Activated CD4-positive, alpha-beta T cell treated with anti-CD3 and anti-CD28 coated beads for 36 hours (primary cell): ENCODE data around the gene WDR31. TPM values are rescaled to one million over a fixed set of nuclear protein-coding genes. Genes with fewer than 3 reads are reported as not detected.
A peak's percentile ranks its signal among the peaks of the same experiment; 100 is the strongest.
"Not testable (repeated sequence)": the region's sequence is repeated elsewhere in the genome, so short reads cannot be mapped to it uniquely, and the experiment has no call there.

Experiments
- ATAC-seq: fragments of 200-7000 bp; cut with Tn5 transposase; one replicate; pipeline ENCODE4 v1.10.0; 2021; ENCODE audit warnings: mild to moderate bottlenecking, moderate library complexity
- CTCF ChIA-PET: fragments of 350-600 bp; sonication (Branson Sonifier 250); formaldehyde crosslinking; loops from one replicate; lab custom pipeline; 2021; ENCODE audit warnings: antibody characterized with exemption; lab: Charles Lee
- POLR2A ChIA-PET: fragments of 350-600 bp; sonication (Branson Sonifier 250); formaldehyde crosslinking; loops from one replicate; lab custom pipeline; 2021; ENCODE audit warnings: antibody characterized with exemption, inconsistent platforms; lab: Charles Lee
- DNase-seq: peaks from one replicate; pipeline ENCODE4 v3.0.0-alpha.2; 2020
- H3K27ac Mint-ChIP-seq: one replicate; pipeline ENCODE4 v1.8.0; 2021; ENCODE audit warnings: mixed read lengths
- H3K27me3 Mint-ChIP-seq: one replicate; pipeline ENCODE4 v1.8.0; 2021; ENCODE audit warnings: mixed read lengths
- H3K36me3 Mint-ChIP-seq: one replicate; pipeline ENCODE4 v1.8.0; 2021; ENCODE audit warnings: low read depth, mixed read lengths
- H3K4me1 Mint-ChIP-seq: one replicate; pipeline ENCODE4 v1.8.0; 2021; ENCODE audit warnings: mixed read lengths
- H3K4me3 Mint-ChIP-seq: one replicate; pipeline ENCODE4 v1.8.0; 2021; ENCODE audit warnings: mild to moderate bottlenecking, moderate library complexity, mixed read lengths
- H3K9me3 Mint-ChIP-seq: one replicate; pipeline ENCODE4 v1.8.0; 2021; ENCODE audit warnings: low read depth, mixed read lengths
- intact Hi-C, 2 experiments: fragments of 100-400 bp; cut with DNase I in 1 of 2; cut with micrococcal nuclease in 1 of 2; formaldehyde crosslinking; loops; one replicate each; pipeline versions ENCODE4 v1.14.2 to v1.15.1; 2022 to 2024; cut with DNase I, micrococcal nuclease
- total RNA-seq, 2 experiments: library from RNA; stranded (reverse); gene quantifications; one replicate each; pipeline ENCODE4 v1.2.3, GENCODE V29; 2021

Gene WDR31
- total RNA-seq, 2 experiments from 2014 or later = 1.7 to 2.1 TPM

- ATAC-seq, DNase-seq, H3K27me3 Mint-ChIP-seq, intact Hi-C loops, H3K27ac Mint-ChIP-seq, POLR2A ChIA-PET, H3K36me3 Mint-ChIP-seq, H3K4me3 Mint-ChIP-seq, H3K9me3 Mint-ChIP-seq: not testable (repeated sequence)
- CTCF ChIA-PET = interaction anchor here (0.9 kb wide), 1 partner anchor 26 kb away, joined by 4 read pairs; no protein-coding TSS in a partner anchor
- H3K4me1 Mint-ChIP-seq = peaks cover 14% of the 10 kb centered on the region
Measured at GRCh38 chr9:113365652-113366051, 25.6 kb upstream of the WDR31 start.

GRCh38 chr9:113364951-113365350 is 24.9 kb upstream of the WDR31 start:
- H3K4me3 Mint-ChIP-seq = no peak overlapping the region
- H3K4me1 Mint-ChIP-seq = peaks cover 14% of the 10 kb centered on the region
- intact Hi-C loops = no loop called here
- POLR2A ChIA-PET = no interaction called here
- no peaks in the 10 kb centered on the region for H3K36me3 Mint-ChIP-seq
- no peaks in the 10 kb centered on the region for H3K27me3 Mint-ChIP-seq
- no peak for ATAC-seq
- CTCF ChIA-PET = interaction anchor here (0.6 to 1.1 kb wide), 4 partner anchors 9 to 547 kb away, joined by 3 to 4 read pairs (median 4); no protein-coding TSS in a partner anchor
- DNase-seq = no peak
- no peak overlapping the region for H3K27ac Mint-ChIP-seq
- H3K9me3 Mint-ChIP-seq = no peaks in the 10 kb centered on the region

GRCh38 chr9:113363336-113363735 is 23.3 kb upstream of the WDR31 start:
- ChIA-PET POLR2A (no interaction called here), CTCF (interaction anchor here (1.5 to 2.3 kb wide), 2 partner anchors 16 to 89 kb away, joined by 3 to 14 read pairs; partner anchors contain the start of genes CDC26 and PRPF4)
- H3K9me3 Mint-ChIP-seq = no peaks in the 10 kb centered on the region
- peaks cover 2% of the 10 kb centered on the region for H3K27me3 Mint-ChIP-seq
- ATAC-seq = no peak
- intact Hi-C loops = no loop called here
- H3K36me3 Mint-ChIP-seq = no peaks in the 10 kb centered on the region
- H3K27ac Mint-ChIP-seq = no peak overlapping the region
- H3K4me3 Mint-ChIP-seq = no peak overlapping the region
- DNase-seq = no peak
- H3K4me1 Mint-ChIP-seq = peaks cover 14% of the 10 kb centered on the region

- intact Hi-C loops = loop anchor here in 1 of 2 experiments (1.0 kb wide), 1 partner anchor 10 kb away; no protein-coding TSS in a partner anchor
- no peak overlapping the region for H3K27ac Mint-ChIP-seq
- no peaks in the 10 kb centered on the region for H3K36me3 Mint-ChIP-seq
Measured at GRCh38 chr9:113361304-113362018, 21.4 kb upstream of the WDR31 start.

GRCh38 chr9:113360242-113360842 is 20.3 kb upstream of the WDR31 start:
- ATAC-seq = no peak
- no peak for DNase-seq
- CTCF ChIA-PET = no interaction called here
- intact Hi-C loops = no loop called here
- peaks cover 8% of the 10 kb centered on the region for H3K27me3 Mint-ChIP-seq
- H3K27ac Mint-ChIP-seq = no peak overlapping the region
- no peaks in the 10 kb centered on the region for H3K9me3 Mint-ChIP-seq
- no peaks in the 10 kb centered on the region for H3K36me3 Mint-ChIP-seq
- H3K4me1 Mint-ChIP-seq = peaks cover 14% of the 10 kb centered on the region
- POLR2A ChIA-PET = interaction anchor here (1.5 kb wide), 1 partner anchor 9 kb away, joined by 6 read pairs; no protein-coding TSS in a partner anchor
- H3K4me3 Mint-ChIP-seq = no peak overlapping the region

More at GRCh38 chr9:113361304-113362018, 21.4 kb upstream of the WDR31 start:
- DNase-seq (peak; percentile 65), ATAC-seq (peak; percentile 97)
- peaks cover 7% of the 10 kb centered on the region for H3K27me3 Mint-ChIP-seq
- H3K4me1 Mint-ChIP-seq = peaks cover 14% of the 10 kb centered on the region
- ChIA-PET POLR2A (interaction anchor here (0.6 to 1.5 kb wide), 3 partner anchors 11 to 44 kb away, joined by 3 to 6 read pairs (median 3); no protein-coding TSS in a partner anchor), CTCF (interaction anchor here (0.6 to 2.3 kb wide), 6 partner anchors 9 to 87 kb away, joined by 3 to 14 read pairs (median 4); partner anchors contain the start of genes CDC26, PRPF4 and WDR31)
- no peaks in the 10 kb centered on the region for H3K9me3 Mint-ChIP-seq
- H3K4me3 Mint-ChIP-seq = no peak overlapping the region

GRCh38 chr9:113359385-113359784 is 19.3 kb upstream of the WDR31 start:
- intact Hi-C loops = no loop called here
- DNase-seq = no peak
- no peak overlapping the region for H3K4me3 Mint-ChIP-seq
- no peaks in the 10 kb centered on the region for H3K9me3 Mint-ChIP-seq
- ChIA-PET POLR2A (no interaction called here), CTCF (interaction anchor here (0.5 kb wide), 1 partner anchor 168 kb away, joined by 3 read pairs; no protein-coding TSS in a partner anchor)
- H3K27ac Mint-ChIP-seq = no peak overlapping the region
- peaks cover 14% of the 10 kb centered on the region for H3K4me1 Mint-ChIP-seq
- no peak for ATAC-seq
- H3K27me3 Mint-ChIP-seq = peaks cover 8% of the 10 kb centered on the region
- no peaks in the 10 kb centered on the region for H3K36me3 Mint-ChIP-seq

- Mint-ChIP-seq H3K4me3 (no peak overlapping the region), H3K27me3 (peaks cover 23% of the 10 kb centered on the region), H3K36me3 (no peaks in the 10 kb centered on the region), H3K9me3 (no peaks in the 10 kb centered on the region), H3K4me1 (peaks cover 17% of the 10 kb centered on the region), H3K27ac (no peak overlapping the region)
- DNase-seq (no peak), ATAC-seq (no peak)
- intact Hi-C loops = no loop called here
- CTCF ChIA-PET = interaction anchor here (2.1 kb wide), 1 partner anchor 17 kb away, joined by 6 read pairs; the partner anchor contains the start of gene WDR31
- POLR2A ChIA-PET = no interaction called here
Measured at GRCh38 chr9:113356686-113357292, 16.7 kb upstream of the WDR31 start.

- intact Hi-C loops = no loop called here
- Mint-ChIP-seq H3K27ac (no peak overlapping the region), H3K4me3 (no peak overlapping the region), H3K9me3 (no peaks in the 10 kb centered on the region), H3K36me3 (no peaks in the 10 kb centered on the region), H3K27me3 (peaks cover 37% of the 10 kb centered on the region), H3K4me1 (peaks cover 21% of the 10 kb centered on the region)
- ChIA-PET CTCF (no interaction called here), POLR2A (no interaction called here)
- ATAC-seq = no peak
- DNase-seq = no peak
Measured at GRCh38 chr9:113355040-113355596, 15.0 kb upstream of the WDR31 start.

GRCh38 chr9:113352411-113352810 is 12.3 kb upstream of the WDR31 start:
- Mint-ChIP-seq H3K36me3 (no peaks in the 10 kb centered on the region), H3K4me3 (no peak overlapping the region), H3K9me3 (no peaks in the 10 kb centered on the region), H3K27me3 (peaks cover 44% of the 10 kb centered on the region), H3K4me1 (peaks cover 33% of the 10 kb centered on the region), H3K27ac (peak overlapping the region; percentile 8)
- ChIA-PET CTCF (interaction anchor here (0.6 to 1.4 kb wide), 4 partner anchors 15 to 251 kb away, joined by 3 to 4 read pairs (median 4); partner anchors contain the start of gene HDHD3), POLR2A (interaction anchor here (0.6 kb wide), 1 partner anchor 226 kb away, joined by 3 read pairs; no protein-coding TSS in a partner anchor)
- DNase-seq (no peak), ATAC-seq (no peak)
- intact Hi-C loops = no loop called here

GRCh38 chr9:113352006-113352405 is 11.9 kb upstream of the WDR31 start:
- peaks cover 44% of the 10 kb centered on the region for H3K27me3 Mint-ChIP-seq
- intact Hi-C loops = no loop called here
- no peaks in the 10 kb centered on the region for H3K9me3 Mint-ChIP-seq
- ChIA-PET CTCF (interaction anchor here (0.6 to 1.4 kb wide), 6 partner anchors 15 to 1647 kb away, joined by 3 to 4 read pairs (median 3); partner anchors contain the start of gene HDHD3), POLR2A (interaction anchor here (0.6 to 0.8 kb wide), 2 partner anchors 12 to 18 kb away, joined by 3 read pairs; partner anchors contain the start of gene WDR31)
- no peak overlapping the region for H3K4me3 Mint-ChIP-seq
- DNase-seq (no peak), ATAC-seq (no peak)
- H3K36me3 Mint-ChIP-seq = no peaks in the 10 kb centered on the region
- H3K4me1 Mint-ChIP-seq = peaks cover 33% of the 10 kb centered on the region
- no peak overlapping the region for H3K27ac Mint-ChIP-seq
